H1 (cell line): ENCODE results near the gene CTDSP1. TPM values are rescaled to one million over a fixed set of nuclear protein-coding genes. Genes with fewer than 3 reads are reported as not detected.

Experiments used
- CTCF ChIA-PET: fragments of 300-600 bp; sonication (Branson Sonifier 250); formaldehyde crosslinking; loops from one replicate; lab custom pipeline; 2021; ENCODE audit not compliant: partially characterized antibody; lab: Charles Lee
- POLR2A ChIA-PET: fragments of 300-600 bp; sonication (Branson Sonifier 250); formaldehyde crosslinking; loops from one replicate; lab custom pipeline; 2021; ENCODE audit warnings: inconsistent platforms; ENCODE audit not compliant: partially characterized antibody; lab: Charles Lee
- DNase-seq, 2 experiments: peaks; one replicate each; pipeline versions ENCODE4 v3.0.0 to v3.0.0-alpha.2; 2010 to 2022; ENCODE audit warnings: low spot score in 2 of 2, low read depth in 1 of 2, mixed read lengths in 1 of 2
- FAIRE-seq: peaks from 2 replicates; lab custom pipeline; 2011; peaks lifted over from hg19 to GRCh38; lab: Jason Lieb, UNC
- H2AFZ ChIP-seq: 2 replicates; pipeline ENCODE4 v1.8.1; 2012; ENCODE audit warnings: low read length, inconsistent platforms
- H2AK5ac ChIP-seq: 2 replicates; pipeline ENCODE4 v1.6.1; 2013; ENCODE audit warnings: low read depth, low read length
- H2BK120ac ChIP-seq: replicated peaks from 2 replicates; pipeline ENCODE3; 2013; ENCODE audit warnings: low read depth, low read length, inconsistent platforms
- H2BK12ac ChIP-seq: 2 replicates; pipeline ENCODE4 v1.6.1; 2013; ENCODE audit warnings: low read depth, low read length
- H2BK15ac ChIP-seq: 2 replicates; pipeline ENCODE4 v1.6.1; 2013; ENCODE audit warnings: low read length
- H2BK20ac ChIP-seq: 2 replicates; pipeline ENCODE4 v1.6.1; 2013; ENCODE audit warnings: low read length
- H2BK5ac ChIP-seq: 2 replicates; pipeline ENCODE4 v1.6.1; 2013; ENCODE audit warnings: low read depth, low read length
- H3K14ac ChIP-seq: 2 replicates; pipeline ENCODE4 v1.6.1; 2013; ENCODE audit warnings: inconsistent platforms; ENCODE audit not compliant: insufficient read length
- H3K18ac ChIP-seq: 2 replicates; pipeline ENCODE4 v1.6.1; 2013; ENCODE audit warnings: low read length; ENCODE audit errors: extremely low read depth
- H3K23ac ChIP-seq: 2 replicates; pipeline ENCODE4 v1.6.1; 2013; ENCODE audit warnings: inconsistent platforms; ENCODE audit not compliant: insufficient read length
- H3K23me2 ChIP-seq: 2 replicates; pipeline ENCODE4 v1.6.1; 2013; ENCODE audit warnings: low read depth, low read length
- H3K27ac ChIP-seq: 2 replicates; pipeline ENCODE4 v1.6.1; 2011; ENCODE audit warnings: low read depth, low read length, inconsistent platforms
- H3K27me3 ChIP-seq, 4 experiments: replicated peaks in 1 of 4; 1 replicate in 1 of 4; 2 replicates in 3 of 4; pipeline versions ENCODE4 v1.6.1 to v1.8.1; 2011 to 2013; ENCODE audit warnings: low read length in 3 of 4, mild to moderate bottlenecking in 3 of 4, inconsistent platforms in 2 of 4, mixed read lengths in 2 of 4, moderate library complexity in 1 of 4; ENCODE audit not compliant: control insufficient read depth in 3 of 4, insufficient read depth in 3 of 4; ENCODE audit errors: extremely low read depth in 1 of 4
- H3K36me3 ChIP-seq, 4 experiments: 2 replicates each; pipeline versions ENCODE4 v1.6.1 to v1.8.1; 2011 to 2013; ENCODE audit warnings: mild to moderate bottlenecking in 4 of 4, low read length in 3 of 4, moderate library complexity in 2 of 4, control low read depth in 1 of 4, inconsistent platforms in 1 of 4; ENCODE audit not compliant: insufficient read depth in 4 of 4, control insufficient read depth in 2 of 4
- H3K4ac ChIP-seq: replicated peaks from 2 replicates; pipeline ENCODE3; 2013; ENCODE audit warnings: low read length, low read depth, mixed read lengths, inconsistent platforms; ENCODE audit not compliant: insufficient read length
- H3K4me1 ChIP-seq, 4 experiments: replicated peaks in 1 of 4; 1 replicate in 1 of 4; 2 replicates in 3 of 4; pipeline versions ENCODE4 v1.6.1 to v1.8.1; 2011 to 2013; ENCODE audit warnings: low read length in 3 of 4, inconsistent platforms in 2 of 4, mixed read lengths in 1 of 4; ENCODE audit not compliant: insufficient read depth in 4 of 4, control insufficient read depth in 3 of 4
- H3K4me2 ChIP-seq, 2 experiments: 2 replicates each; pipeline versions ENCODE4 v1.6.1 to v1.8.1; 2011 to 2013; ENCODE audit warnings: low read depth in 2 of 2, low read length in 2 of 2, control low read depth in 1 of 2, inconsistent platforms in 1 of 2, mild to moderate bottlenecking in 1 of 2; ENCODE audit not compliant: insufficient read depth in 1 of 2
- H3K4me3 ChIP-seq, 4 experiments: fragments of 200-600, 300-600 bp in 1 of 4; sonication (generic), shearing (Covaris generic), sonication (Bioruptor Twin) in 1 of 4; 2 replicates each; pipeline versions ENCODE4 v1.5.1 to v1.8.1; 2011 to 2016; ENCODE audit warnings: low read length in 4 of 4, low read depth in 3 of 4, control low read depth in 2 of 4, inconsistent platforms in 2 of 4, mild to moderate bottlenecking in 2 of 4, mixed read lengths in 1 of 4, moderate library complexity in 1 of 4; ENCODE audit not compliant: insufficient read depth in 2 of 4; ENCODE audit errors: extremely low read depth in 1 of 4
- H3K56ac ChIP-seq: replicated peaks from 2 replicates; pipeline ENCODE3; 2013; ENCODE audit warnings: low read depth, mild to moderate bottlenecking, mixed read lengths, low read length, inconsistent platforms; ENCODE audit not compliant: insufficient read length
- H3K79me1 ChIP-seq: 2 replicates; pipeline ENCODE4 v1.6.1; 2013; ENCODE audit warnings: low read depth, low read length, control low read depth
- H3K79me2 ChIP-seq, 2 experiments: 2 replicates each; pipeline versions ENCODE4 v1.6.1 to v1.8.1; 2012 to 2013; ENCODE audit warnings: low read length in 2 of 2, mild to moderate bottlenecking in 2 of 2, inconsistent platforms in 1 of 2; ENCODE audit not compliant: insufficient read depth in 2 of 2, control insufficient read depth in 1 of 2
- H3K9ac ChIP-seq, 4 experiments: replicated peaks in 1 of 4; 1 replicate in 1 of 4; 2 replicates in 3 of 4; pipeline versions ENCODE4 v1.6.1 to v1.8.1; 2011 to 2013; ENCODE audit warnings: low read depth in 3 of 4, low read length in 3 of 4, control low read depth in 2 of 4, mild to moderate bottlenecking in 2 of 4, moderate library complexity in 2 of 4, inconsistent platforms in 1 of 4; ENCODE audit errors: extremely low read depth in 1 of 4
- H3K9me3 ChIP-seq, 2 experiments: 2 replicates each; pipeline versions ENCODE4 v1.6.1 to v1.8.1; 2012 to 2013; ENCODE audit warnings: mild to moderate bottlenecking in 2 of 2, moderate library complexity in 2 of 2, control low read depth in 1 of 2, inconsistent platforms in 1 of 2, low read depth in 1 of 2, low read length in 1 of 2, mixed read lengths in 1 of 2; ENCODE audit not compliant: insufficient read depth in 2 of 2
- H4K20me1 ChIP-seq, 2 experiments: replicated peaks in 1 of 2; 2 replicates each; pipeline versions ENCODE3 to v1.8.1; 2011 to 2013; ENCODE audit warnings: inconsistent platforms in 2 of 2, low read length in 2 of 2, mild to moderate bottlenecking in 1 of 2; ENCODE audit not compliant: insufficient read depth in 2 of 2, control insufficient read depth in 1 of 2
- H4K5ac ChIP-seq: 2 replicates; pipeline ENCODE4 v1.6.1; 2013; ENCODE audit warnings: low read length, low read depth, mixed read lengths, inconsistent platforms; ENCODE audit not compliant: insufficient read length
- H4K8ac ChIP-seq: 2 replicates; pipeline ENCODE4 v1.8.0; 2013; ENCODE audit warnings: mild to moderate bottlenecking, moderate library complexity, low read length, inconsistent platforms; ENCODE audit not compliant: insufficient read depth; ENCODE audit errors: extremely low read depth
- H4K91ac ChIP-seq: replicated peaks from 2 replicates; pipeline ENCODE3; 2013; ENCODE audit warnings: low read length, mixed read lengths, inconsistent platforms; ENCODE audit not compliant: insufficient read length
- JUND ChIP-seq: IDR thresholded peaks from 2 replicates; pipeline ENCODE4 v1.6.1; 2011; ENCODE audit warnings: mild to moderate bottlenecking, improper control_type of control experiment, low read length
- POLR2AphosphoS5 ChIP-seq: IDR thresholded peaks from 2 replicates; pipeline ENCODE4 v1.6.1; 2011; ENCODE audit warnings: low read depth, low read length
- RAD21 ChIP-seq, 2 experiments: IDR thresholded peaks in 1 of 2; conservative IDR thresholded peaks in 1 of 2; 2 replicates each; pipeline ENCODE4 v1.6.1; 2011; ENCODE audit warnings: low read depth in 2 of 2, low read length in 2 of 2, improper control_type of control experiment in 1 of 2, inconsistent platforms in 1 of 2, mild to moderate bottlenecking in 1 of 2, moderate library complexity in 1 of 2
- RXRA ChIP-seq: IDR thresholded peaks from 2 replicates; pipeline ENCODE4 v1.6.1; 2011; ENCODE audit warnings: low read depth, mild to moderate bottlenecking, low read length, moderate library complexity; ENCODE audit not compliant: insufficient read depth
- SP2 ChIP-seq: IDR thresholded peaks from 2 replicates; pipeline ENCODE4 v1.6.1; 2012; ENCODE audit warnings: mild to moderate bottlenecking, low read length, inconsistent platforms
- WGBS, 2 experiments: shearing (Covaris generic) in 1 of 2; methylation state at CpG; one replicate each; pipeline versions ENCODE4 v1.1.6 to v1.1.7; 2013 to 2015; ENCODE audit warnings: low lambda C conversion rate in 2 of 2, mixed read lengths in 2 of 2, inconsistent platforms in 1 of 2, low coverage in 1 of 2, missing lambda C conversion rate in 1 of 2; ENCODE audit not compliant: insufficient replicate concordance in 2 of 2, insufficient coverage in 1 of 2, insufficient read length in 1 of 2; ENCODE audit errors: extremely low coverage in 1 of 2, missing lambda C conversion rate in 1 of 2; 5-methylcytosine and 5-hydroxymethylcytosine counted together
- polyA plus RNA-seq, 7 experiments: library from polyadenylated mRNA; depleted of rRNA in 3 of 7; stranded (reverse) in 5 of 7; unstranded in 2 of 7; fragments of >200 nt in 5 of 7; fragments of 200-250 nt in 2 of 7; gene quantifications; 1 replicate in 5 of 7; 2 replicates in 1 of 7; 4 replicates in 1 of 7; pipeline versions ENCODE4 v1.2.1 to v1.2.3, GENCODE V29; 2011 to 2013; ENCODE audit warnings: missing spikeins in 2 of 7, mixed read lengths in 2 of 7
- total RNA-seq: library from RNA; stranded (reverse); fragmentation: NEBNext Ultra II Directional; extraction: Animal tissue kit (Norgen Biotek cat#: 25700); gene quantifications from 2 replicates; pipeline ENCODE4 v1.2.1, GENCODE V29; 2021

Gene CTDSP1
- total and polyA plus RNA-seq, 2 of the 8 experiments (the other 6 are each of a cell fraction or from before 2014, with no cell fraction given) = 20.3 to 35.2 TPM

DNA sequence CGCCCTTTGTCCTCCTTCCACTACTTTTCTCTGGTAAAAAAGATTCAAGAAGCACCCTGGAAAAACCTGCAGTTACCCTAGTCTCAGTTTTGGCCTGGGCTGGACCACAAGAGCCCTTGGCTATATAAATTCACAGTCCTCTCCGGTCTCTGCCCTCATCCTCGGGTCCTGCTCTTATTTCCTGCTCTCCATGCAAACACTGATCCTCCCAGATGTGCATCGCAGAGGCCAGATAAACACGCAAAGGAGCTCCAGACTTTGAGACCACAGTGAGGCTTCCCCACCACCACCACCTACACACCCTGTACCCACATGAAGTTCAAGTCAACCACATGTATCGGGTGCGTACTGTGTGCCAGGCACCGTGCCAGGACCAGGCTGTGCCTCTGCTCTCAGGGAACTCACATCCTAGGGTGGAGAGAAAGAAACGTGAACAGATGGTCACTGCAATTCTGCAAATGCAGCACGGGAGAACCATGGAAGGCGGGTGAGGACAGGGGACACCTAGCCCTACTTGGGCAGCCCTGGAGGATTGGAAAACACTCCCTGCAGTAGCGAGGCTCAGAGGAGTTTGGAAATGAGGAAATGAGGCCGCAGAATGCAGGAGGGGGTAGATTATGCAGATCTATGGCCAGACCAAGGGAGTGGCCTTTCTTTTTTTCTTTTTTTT lies 7.4 kb downstream of the CTDSP1 start:
- Histone ChIP-seq H2BK120ac (peak overlapping the region; percentile 52), H4K20me1 (no peaks in the 10 kb centered on the region), H3K14ac (no peak overlapping the region), H3K79me2 (no peaks in the 10 kb centered on the region), H2BK5ac (peak overlapping the region; percentile 72), H2BK20ac (peak overlapping the region; percentile 15; the same call in 1 of the 2 replicates), H3K4me3 (peak overlapping the region; percentile 29 to 62 (median 46)), H4K5ac (peak overlapping the region; percentile 93), H4K91ac (peak overlapping the region; percentile 95), H3K27me3 (no peaks in the 10 kb centered on the region), H2BK12ac (peak overlapping the region; percentile 91), H3K18ac (peak overlapping the region; percentile 93), H3K56ac (peak overlapping the region; percentile 80), H2AFZ (peak overlapping the region; percentile 83), H3K27ac (peak overlapping the region; percentile 43; the same call in 1 of the 2 replicates), H3K23me2 (peaks cover 3% of the 10 kb centered on the region), H3K4ac (peak overlapping the region; percentile 86), H3K79me1 (no peaks in the 10 kb centered on the region), H3K9me3 (no peaks in the 10 kb centered on the region), H3K4me1 (peaks cover 12 to 25% (median 19%) of the 10 kb centered on the region in 4 experiments), H2BK15ac (peak overlapping the region; percentile 72; the same call in 1 of the 2 replicates), H2AK5ac (peak overlapping the region; percentile 67; the same call in 1 of the 2 replicates), H3K23ac (no peak overlapping the region), H3K4me2 (peak overlapping the region; percentile 74 to 88), H3K36me3 (peaks cover 0 to 11% (median 4%) of the 10 kb centered on the region in 4 experiments; a peak in 2 of 8 replicates), H4K8ac (peak overlapping the region; percentile 97), H3K9ac (peak overlapping the region in 2 of 4 experiments; percentile 55 to 62; a peak in 5 of 7 replicates)
- FAIRE-seq = no peak
- POLR2A ChIA-PET = interaction anchor here (0.6 to 5.5 kb wide), 7 partner anchors 12 to 184 kb away, joined by 3 to 35 read pairs (median 4); partner anchors contain the start of gene VIL1
- TF ChIP-seq RXRA (no peak), RAD21 (IDR thresholded peaks at IDR 0.05 in 1 of 2, conservative IDR thresholded peaks at IDR 0.05 in 1 of 2; ENCODE audit: low read depth in 2 of 2, low read length in 2 of 2) (no peak), JUND (no peak), POLR2AphosphoS5 (peak; percentile 22; the same call in 1 of the 2 replicates), SP2 (no peak)
- CTCF ChIA-PET = interaction anchor here (0.6 to 3.6 kb wide), 11 partner anchors 10 to 128 kb away, joined by 3 to 13 read pairs (median 4); no protein-coding TSS in a partner anchor
- DNase-seq = no peak
- WGBS, 2 experiments = 64% methylated on average over 13 of the region's 13 CpGs; no CpG with 5 or more reads in 1 of the 2 experiments
